ENCODE measurements around the gene VSTM4.

- TF ChIP-seq CTCF (IDR thresholded peaks at IDR 0.05; ENCODE audit: low read depth, low read length, poor library complexity, severe bottlenecking) (no peak), EZH2phosphoT487 (IDR thresholded peaks at IDR 0.05; ENCODE audit: borderline replicate concordance, low read length) (no peak)
Observed at GRCh38 chr10:49082766-49083165, 32.6 kb downstream of the VSTM4 start.

Data from DOHH2 (cell line).